ENCODE results near the gene EML6.
"Not testable (repeated sequence)": the region's sequence is repeated elsewhere in the genome, so short reads cannot be mapped to it uniquely, and the experiment has no call there.

EML6 gene

DNA sequence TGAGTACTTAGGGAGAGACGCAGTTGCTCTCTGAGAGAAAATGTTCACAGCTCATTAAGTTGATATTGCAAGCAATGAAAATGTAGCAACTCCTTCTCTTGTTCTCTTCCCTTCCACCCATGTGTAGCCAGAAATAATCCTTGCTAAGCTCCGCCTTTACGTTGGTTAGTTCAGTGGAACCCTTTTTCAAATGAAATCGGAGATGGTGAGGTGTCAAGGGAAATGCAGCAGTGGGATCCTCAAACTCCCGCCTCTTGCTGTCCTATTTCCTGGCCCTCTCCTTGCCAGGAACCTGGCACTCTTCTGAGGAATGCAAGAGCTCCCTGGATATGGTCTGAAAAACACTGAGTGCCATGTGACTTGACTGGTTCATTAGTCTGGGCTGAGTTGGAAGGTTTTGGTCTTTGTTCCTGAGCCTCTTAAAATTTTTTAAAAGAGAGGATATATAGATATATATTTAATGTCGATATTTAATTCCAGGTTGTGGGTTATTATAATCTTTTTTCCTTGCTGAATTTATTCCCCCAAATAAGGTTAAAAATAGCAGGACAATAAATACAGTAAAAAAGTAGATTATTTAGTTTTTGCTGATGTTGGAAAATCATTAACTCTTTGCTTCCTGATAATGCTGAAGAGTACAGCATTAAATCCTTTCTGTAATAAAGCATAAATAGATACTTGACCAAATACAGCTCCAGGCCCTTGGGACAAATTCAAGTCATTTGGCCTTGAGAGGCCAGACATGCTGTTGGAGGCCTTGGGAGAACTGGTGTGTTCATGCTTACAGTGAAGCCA lies 116.2 kb downstream of the EML6 start:
- FAIRE-seq = no peak

GRCh38 chr2:54840559-54841468 lies 117.4 kb downstream of the EML6 start:
- FAIRE-seq = no peak
- DNase-seq (ENCODE audit: insufficient read length, low spot score) = no peak

More for the DNA sequence above, 116.2 kb downstream of the EML6 start:
- DNase-seq (ENCODE audit: insufficient read length, low spot score) = no peak

DNA sequence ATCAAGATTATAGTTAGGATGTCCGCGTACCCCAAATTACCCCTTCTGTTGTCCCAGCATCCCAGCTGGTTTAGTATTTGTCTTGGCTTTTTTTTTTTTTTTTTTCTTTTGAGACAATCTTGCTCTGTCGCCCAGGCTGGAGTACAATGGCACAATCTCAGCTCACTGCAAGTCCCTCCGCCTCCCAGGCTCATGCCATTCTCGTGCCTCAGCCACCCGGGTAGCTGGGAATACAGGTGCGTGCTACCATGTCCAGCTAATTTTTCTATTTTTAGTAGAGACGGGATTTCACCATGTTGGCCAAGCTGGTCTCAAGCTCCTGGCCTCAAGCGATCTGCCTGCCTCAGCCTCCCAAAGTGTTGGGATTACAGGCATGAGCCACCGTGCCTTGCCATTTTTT lies 118.0 kb downstream of the EML6 start:
- not testable (repeated sequence) for FAIRE-seq; DNase-seq (ENCODE audit: insufficient read length, low spot score)

DNA sequence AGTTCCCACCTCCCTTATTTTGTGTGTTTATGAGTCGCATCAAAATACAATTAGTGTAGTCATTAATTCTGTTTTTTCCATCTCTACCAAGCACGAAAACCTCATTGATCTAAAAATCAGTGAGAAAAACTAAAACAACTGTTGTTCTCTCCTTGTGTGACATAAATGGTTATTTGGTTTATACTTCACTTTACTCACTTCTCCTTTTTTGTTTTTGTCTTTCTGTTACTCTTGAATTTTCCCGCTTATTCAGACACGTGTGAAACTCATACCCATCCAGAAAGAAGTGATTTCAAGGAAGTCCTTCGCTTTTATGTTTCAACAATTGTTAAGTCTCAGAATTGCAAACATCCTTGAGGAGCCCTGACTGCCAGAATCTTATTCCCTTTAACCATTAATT lies 121.6 kb downstream of the EML6 start:
- FAIRE-seq (no peak), DNase-seq (ENCODE audit: insufficient read length, low spot score) (no peak)

DNA sequence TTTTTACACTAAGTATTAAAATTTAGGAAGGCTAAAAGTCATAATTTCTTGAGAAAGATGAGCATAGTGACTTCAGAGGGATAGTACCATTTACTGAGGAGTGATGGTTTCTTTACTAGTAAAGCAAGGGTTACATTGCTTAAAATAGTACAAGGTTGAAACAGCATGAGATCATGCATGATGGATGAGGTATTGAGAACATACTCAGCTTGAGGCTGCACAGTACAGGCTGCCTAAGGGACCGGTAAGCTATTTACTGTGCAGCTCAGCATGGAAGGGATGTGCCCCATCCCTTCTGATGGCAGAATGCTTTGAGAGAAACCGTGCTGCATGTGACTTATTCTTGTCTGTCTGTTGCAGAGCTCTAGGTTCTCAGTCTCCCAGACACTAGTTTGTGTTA lies 122.1 kb downstream of the EML6 start:
- DNase-seq (ENCODE audit: insufficient read length, low spot score) (no peak), FAIRE-seq (no peak)

- DNase-seq (ENCODE audit: insufficient read length, low spot score) (no peak), FAIRE-seq (no peak)
Measured at GRCh38 chr2:54850171-54851122, 127.0 kb downstream of the EML6 start.

GRCh38 chr2:54853616-54854310 lies 130.3 kb downstream of the EML6 start:
- no peak for FAIRE-seq
- no peak for DNase-seq (ENCODE audit: insufficient read length, low spot score)

- FAIRE-seq (no peak), DNase-seq (ENCODE audit: insufficient read length, low spot score) (no peak)
Measured at GRCh38 chr2:54855434-54855833, 132.0 kb downstream of the EML6 start.

GRCh38 chr2:54858021-54858681 lies 134.7 kb downstream of the EML6 start:
- DNase-seq (ENCODE audit: insufficient read length, low spot score) (no peak), FAIRE-seq (no peak)

GRCh38 chr2:54859416-54859815 lies 136.0 kb downstream of the EML6 start:
- no peak for FAIRE-seq
- no peak for DNase-seq (ENCODE audit: insufficient read length, low spot score)

GRCh38 chr2:54859997-54860701 lies 136.7 kb downstream of the EML6 start:
- DNase-seq (ENCODE audit: insufficient read length, low spot score) (peak; percentile 88), FAIRE-seq (peak; percentile 69)

- FAIRE-seq = no peak
Measured at GRCh38 chr2:54862229-54862628, 138.8 kb downstream of the EML6 start.

GRCh38 chr2:54862742-54863141 lies 139.3 kb downstream of the EML6 start:
- no peak for DNase-seq (ENCODE audit: insufficient read length, low spot score)
- no peak for FAIRE-seq

More at GRCh38 chr2:54862229-54862628, 138.8 kb downstream of the EML6 start:
- DNase-seq (ENCODE audit: insufficient read length, low spot score) = no peak

GRCh38 chr2:54863660-54864059 lies 140.2 kb downstream of the EML6 start:
- DNase-seq (ENCODE audit: insufficient read length, low spot score) = no peak
- FAIRE-seq = no peak

- no peak for DNase-seq (ENCODE audit: insufficient read length, low spot score)
- FAIRE-seq = no peak
Measured at GRCh38 chr2:54864096-54864495, 140.6 kb downstream of the EML6 start.

DNA sequence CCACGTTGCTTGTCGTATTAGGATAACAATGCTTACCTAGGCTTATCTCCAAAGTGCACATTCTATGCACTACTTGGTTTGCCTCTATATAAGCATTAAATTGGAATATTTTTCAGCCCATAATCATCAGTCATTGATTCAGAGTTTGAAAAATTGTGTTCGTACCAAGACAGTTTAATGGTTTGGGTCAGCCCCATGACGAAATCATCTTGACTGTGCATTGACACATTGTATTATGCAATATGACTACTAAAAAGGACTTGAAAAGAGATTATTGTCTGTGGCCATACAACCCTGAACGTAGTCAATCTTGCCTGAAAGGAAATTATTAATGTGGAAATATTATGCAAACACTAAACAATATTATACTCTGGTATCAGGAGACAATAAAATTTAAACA lies 141.3 kb downstream of the EML6 start:
- FAIRE-seq = no peak
- DNase-seq (ENCODE audit: insufficient read length, low spot score) = no peak

GRCh38 chr2:54866179-54866578 lies 142.7 kb downstream of the EML6 start:
- FAIRE-seq (no peak), DNase-seq (ENCODE audit: insufficient read length, low spot score) (no peak)

DNA sequence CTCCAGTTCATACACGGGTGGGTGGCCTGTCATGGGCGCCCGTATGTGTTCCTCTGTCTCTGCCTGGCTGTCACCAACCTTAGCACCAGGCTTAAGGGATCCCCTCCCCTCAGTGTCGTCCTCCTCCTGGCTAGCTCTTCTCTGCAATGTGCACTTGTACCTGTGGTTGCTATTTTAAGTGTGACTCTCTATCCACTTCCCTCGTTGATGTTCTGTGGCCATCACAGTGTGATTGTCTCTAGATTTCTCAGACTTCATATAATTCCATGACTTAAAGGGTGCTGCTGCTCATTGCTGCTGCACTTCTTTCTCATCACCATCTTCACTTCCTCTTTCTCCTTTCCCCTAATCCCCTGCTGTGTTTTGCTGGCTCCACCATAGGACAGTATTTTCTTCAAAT lies 143.4 kb downstream of the EML6 start:
- no peak for FAIRE-seq
- DNase-seq (ENCODE audit: insufficient read length, low spot score) = no peak

- FAIRE-seq (no peak), DNase-seq (ENCODE audit: insufficient read length, low spot score) (no peak)
Measured at GRCh38 chr2:54867457-54867856, 144.0 kb downstream of the EML6 start.

Measured in HTR-8/SVneo (cell line).